ENCODE data around the gene TRAF4.

DNA sequence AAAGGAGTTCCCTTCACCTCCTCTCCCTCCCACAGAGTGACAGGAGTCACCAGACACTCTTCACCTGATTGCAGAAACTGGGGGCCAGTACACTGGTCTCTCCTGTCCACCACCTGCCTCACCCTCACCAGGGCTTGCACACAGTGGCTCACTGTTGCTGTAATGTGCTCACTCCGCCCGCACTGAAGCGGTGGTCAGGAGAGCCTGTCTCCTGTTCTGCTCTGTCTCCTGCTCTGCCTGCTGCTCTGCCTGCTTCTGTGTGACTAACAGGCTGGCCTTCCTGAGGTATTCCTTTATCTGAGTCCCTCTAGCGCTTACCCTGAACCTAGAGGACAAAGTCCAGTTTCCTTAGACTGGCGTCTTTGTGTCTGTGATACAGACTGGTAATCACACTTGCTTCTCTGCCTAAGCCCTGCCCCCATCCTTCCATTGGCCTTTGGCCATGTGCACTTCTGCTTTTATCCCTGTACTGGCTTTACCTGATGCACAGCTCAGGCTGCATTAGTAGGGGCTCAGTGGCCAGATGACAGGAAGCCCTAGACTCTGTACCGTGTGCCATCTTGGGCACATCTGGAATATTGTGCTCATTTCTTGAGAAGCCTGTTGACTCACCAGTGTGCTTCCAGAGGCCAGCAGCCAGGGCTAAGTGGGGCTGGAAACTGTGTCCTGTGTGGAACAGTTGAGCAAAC, 45.4 kb upstream of the TRAF4 start:
- TF ChIP-seq, protein P1, sequence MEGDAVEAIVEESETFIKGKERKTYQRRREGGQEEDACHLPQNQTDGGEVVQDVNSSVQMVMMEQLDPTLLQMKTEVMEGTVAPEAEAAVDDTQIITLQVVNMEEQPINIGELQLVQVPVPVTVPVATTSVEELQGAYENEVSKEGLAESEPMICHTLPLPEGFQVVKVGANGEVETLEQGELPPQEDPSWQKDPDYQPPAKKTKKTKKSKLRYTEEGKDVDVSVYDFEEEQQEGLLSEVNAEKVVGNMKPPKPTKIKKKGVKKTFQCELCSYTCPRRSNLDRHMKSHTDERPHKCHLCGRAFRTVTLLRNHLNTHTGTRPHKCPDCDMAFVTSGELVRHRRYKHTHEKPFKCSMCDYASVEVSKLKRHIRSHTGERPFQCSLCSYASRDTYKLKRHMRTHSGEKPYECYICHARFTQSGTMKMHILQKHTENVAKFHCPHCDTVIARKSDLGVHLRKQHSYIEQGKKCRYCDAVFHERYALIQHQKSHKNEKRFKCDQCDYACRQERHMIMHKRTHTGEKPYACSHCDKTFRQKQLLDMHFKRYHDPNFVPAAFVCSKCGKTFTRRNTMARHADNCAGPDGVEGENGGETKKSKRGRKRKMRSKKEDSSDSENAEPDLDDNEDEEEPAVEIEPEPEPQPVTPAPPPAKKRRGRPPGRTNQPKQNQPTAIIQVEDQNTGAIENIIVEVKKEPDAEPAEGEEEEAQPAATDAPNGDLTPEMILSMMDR (IDR thresholded peaks at IDR 0.05), result peak in 1 of 5 experiments; percentile 11
- TF ChIP-seq POLR2AphosphoS5 (IDR thresholded peaks at IDR 0.05) (peak; percentile 77 to 93 (median 88)), EP300 (IDR thresholded peaks at IDR 0.05; ENCODE audit: low read depth) (peak; percentile 16)

Measured in transverse colon (tissue), 4 donors.